HepG2 (cell line): ENCODE results near the gene CHKB. TPM values are rescaled to one million over a fixed set of nuclear protein-coding genes. Genes with fewer than 3 reads are reported as not detected.
A peak's percentile ranks its signal among the peaks of the same experiment; 100 is the strongest.

Experiments
- AGO2 ChIP-seq: fragments of 200-400 bp; formaldehyde crosslinking; optimal IDR thresholded peaks from 2 replicates; pipeline ENCODE3; 2017; ENCODE audit warnings: mild to moderate bottlenecking, low read depth, low read length, moderate library complexity
- KAT7 ChIP-seq: IDR thresholded peaks from 2 replicates; pipeline ENCODE4 v1.6.1; 2018; ENCODE audit warnings: borderline replicate concordance, missing compliant biosample characterization
- NCOA5 ChIP-seq: sonication (generic); formaldehyde crosslinking; IDR thresholded peaks from 2 replicates; pipeline ENCODE4 v1.4.0; 2020; ENCODE audit warnings: missing genetic modification reagents
- NR2C2 ChIP-seq: sonication (generic); formaldehyde crosslinking; IDR thresholded peaks from 2 replicates; pipeline ENCODE4 v1.4.0; 2020; ENCODE audit warnings: missing genetic modification reagents, mild to moderate bottlenecking, moderate library complexity, borderline replicate concordance
- POLR2AphosphoS2 ChIP-seq: IDR thresholded peaks from 2 replicates; pipeline ENCODE4 v1.6.1; 2011; ENCODE audit warnings: low read depth, low read length, improper control_type of control experiment
- TCF12 ChIP-seq, 2 experiments: fragments of 450-650 bp in 1 of 2; sonication (generic) in 1 of 2; formaldehyde crosslinking in 1 of 2; IDR thresholded peaks; 2 replicates each; pipeline versions ENCODE4 v1.6.1 to v1.8.0; 2017 to 2022; ENCODE audit warnings: antibody characterized with exemption in 1 of 2, mild to moderate bottlenecking in 1 of 2, missing genetic modification reagents in 1 of 2, moderate library complexity in 1 of 2
- ZBTB7A ChIP-seq: sonication (generic); formaldehyde crosslinking; IDR thresholded peaks from 2 replicates; pipeline ENCODE4 v1.8.0; 2022; ENCODE audit warnings: mild to moderate bottlenecking, missing genetic modification reagents
- ZFX ChIP-seq: sonication (generic); formaldehyde crosslinking; IDR thresholded peaks from 2 replicates; pipeline ENCODE4 v1.4.0; 2020; ENCODE audit warnings: mild to moderate bottlenecking, low read depth, missing genetic modification reagents, moderate library complexity
- ZNF143 ChIP-seq: sonication (generic); formaldehyde crosslinking; IDR thresholded peaks from 2 replicates; pipeline ENCODE4 v1.4.0; 2020; ENCODE audit warnings: missing genetic modification reagents
- ZNF207 ChIP-seq: fragments of 450-650 bp; IDR thresholded peaks from 2 replicates; pipeline ENCODE4 v1.6.1; 2016; ENCODE audit warnings: antibody characterized with exemption, borderline replicate concordance
- ZNF350 ChIP-seq: sonication (generic); formaldehyde crosslinking; IDR thresholded peaks from 2 replicates; pipeline ENCODE4 v1.4.0; 2020; ENCODE audit warnings: mild to moderate bottlenecking, low read depth, missing genetic modification reagents, borderline replicate concordance
- ZNF451 ChIP-seq: sonication (generic); formaldehyde crosslinking; IDR thresholded peaks from 2 replicates; pipeline ENCODE4 v1.5.0; 2020; ENCODE audit warnings: mild to moderate bottlenecking, missing genetic modification reagents
- ZNF563 ChIP-seq: sonication (generic); formaldehyde crosslinking; IDR thresholded peaks from 2 replicates; pipeline ENCODE4 v1.8.0; 2022; ENCODE audit warnings: mild to moderate bottlenecking, moderate library complexity, missing genetic modification reagents
- ZNF572 ChIP-seq: sonication (generic); formaldehyde crosslinking; IDR thresholded peaks from 2 replicates; pipeline ENCODE4 v1.5.1; 2020; ENCODE audit warnings: mild to moderate bottlenecking, missing genetic modification reagents
- ZNF773 ChIP-seq: sonication (generic); formaldehyde crosslinking; IDR thresholded peaks from 2 replicates; pipeline ENCODE4 v1.4.0; 2020; ENCODE audit warnings: missing genetic modification reagents, borderline replicate concordance
- polyA plus RNA-seq, 8 experiments: library from polyadenylated mRNA; depleted of rRNA in 3 of 8; stranded (reverse) in 7 of 8; unstranded in 1 of 8; fragments of >200 nt; fragmentation: Illumina TruSeq in 4 of 8; extraction: Trizol in 4 of 8; gene quantifications; 2 replicates each; pipeline versions ENCODE4 v1.2.1 to v1.2.3, GENCODE V29; 2011 to 2016; ENCODE audit warnings: low read depth in 4 of 8, missing spikeins in 1 of 8, mixed read lengths in 1 of 8; ENCODE audit not compliant: insufficient read depth in 1 of 8
- total RNA-seq, 5 experiments: library from RNA; depleted of rRNA; stranded (reverse); fragments of >200 nt; fragmentation: Illumina TruSeq; extraction: Trizol; gene quantifications; 2 replicates each; pipeline ENCODE4 v1.2.3, GENCODE V29; 2016; ENCODE audit warnings: low read depth in 1 of 5
- TF ChIP-seq, protein P1 (sequence below): sonication (generic); formaldehyde crosslinking; IDR thresholded peaks from 2 replicates; pipeline ENCODE4 v1.4.0; 2020; ENCODE audit warnings: missing genetic modification reagents, mild to moderate bottlenecking, borderline replicate concordance
- TF ChIP-seq, protein P2 (sequence below): sonication (generic); formaldehyde crosslinking; IDR thresholded peaks from 2 replicates; pipeline ENCODE4 v1.5.0; 2020; ENCODE audit warnings: missing genetic modification reagents
- TF ChIP-seq, protein P3 (sequence below): sonication (generic); formaldehyde crosslinking; IDR thresholded peaks from 2 replicates; pipeline ENCODE4 v1.4.0; 2020; ENCODE audit warnings: missing genetic modification reagents
- TF ChIP-seq, protein P4 (sequence below): sonication (generic); formaldehyde crosslinking; conservative IDR thresholded peaks from 2 replicates; pipeline ENCODE4 v1.4.0; 2020; ENCODE audit warnings: mild to moderate bottlenecking, missing genetic modification reagents, moderate library complexity

Gene CHKB
- total and polyA plus RNA-seq, 2 of the 13 experiments (the other 11 are each of a cell fraction or from before 2014, with no cell fraction given), result 24.5 to 42.7 TPM

DNA sequence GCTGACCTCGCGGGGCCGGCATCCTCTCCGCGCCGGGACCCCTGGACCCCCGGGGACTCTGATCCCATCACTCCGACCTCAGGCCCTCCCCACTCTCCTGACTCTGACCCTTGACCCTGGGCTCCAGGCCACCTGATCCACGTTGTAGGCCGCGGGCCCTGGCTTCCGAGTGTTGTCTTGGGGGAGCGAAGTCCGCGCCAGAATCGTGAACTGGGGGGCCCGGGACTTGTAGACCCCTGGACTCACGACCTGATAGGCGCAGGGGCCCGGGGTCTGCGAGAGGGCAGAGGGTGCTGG is 52.1 kb downstream of the CHKB start (continued):
- TF ChIP-seq, protein P1, sequence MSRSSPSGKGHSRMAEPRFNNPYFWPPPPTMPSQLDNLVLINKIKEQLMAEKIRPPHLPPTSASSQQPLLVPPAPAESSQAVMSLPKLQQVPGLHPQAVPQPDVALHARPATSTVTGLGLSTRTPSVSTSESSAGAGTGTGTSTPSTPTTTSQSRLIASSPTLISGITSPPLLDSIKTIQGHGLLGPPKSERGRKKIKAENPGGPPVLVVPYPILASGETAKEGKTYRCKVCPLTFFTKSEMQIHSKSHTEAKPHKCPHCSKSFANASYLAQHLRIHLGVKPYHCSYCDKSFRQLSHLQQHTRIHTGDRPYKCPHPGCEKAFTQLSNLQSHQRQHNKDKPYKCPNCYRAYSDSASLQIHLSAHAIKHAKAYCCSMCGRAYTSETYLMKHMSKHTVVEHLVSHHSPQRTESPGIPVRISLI, result no peak
- TF ChIP-seq ZNF350 (CRISPR knock-in tag), result peak; percentile 72; the same call in 1 of the 2 replicates
- TF ChIP-seq ZNF451, result 0 out of 2 replicates have a peak, but pooled peaks have one; percentile 12
- TF ChIP-seq, protein P2, sequence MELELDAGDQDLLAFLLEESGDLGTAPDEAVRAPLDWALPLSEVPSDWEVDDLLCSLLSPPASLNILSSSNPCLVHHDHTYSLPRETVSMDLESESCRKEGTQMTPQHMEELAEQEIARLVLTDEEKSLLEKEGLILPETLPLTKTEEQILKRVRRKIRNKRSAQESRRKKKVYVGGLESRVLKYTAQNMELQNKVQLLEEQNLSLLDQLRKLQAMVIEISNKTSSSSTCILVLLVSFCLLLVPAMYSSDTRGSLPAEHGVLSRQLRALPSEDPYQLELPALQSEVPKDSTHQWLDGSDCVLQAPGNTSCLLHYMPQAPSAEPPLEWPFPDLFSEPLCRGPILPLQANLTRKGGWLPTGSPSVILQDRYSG (CRISPR knock-in tag), result peak; percentile 8; the same call in 1 of the 2 replicates
- no peak for TF ChIP-seq TCF12 (IDR thresholded peaks at IDR 0.05)
- TF ChIP-seq TCF12 (CRISPR knock-in tag; IDR thresholded peaks at IDR 0.05), result 0 out of 2 replicates have a peak, but pooled peaks have one; percentile 81
- peak; percentile 87 for TF ChIP-seq AGO2
- no peak for TF ChIP-seq POLR2AphosphoS2
- TF ChIP-seq NCOA5, result 0 out of 2 replicates have a peak, but pooled peaks have one; percentile 52
- TF ChIP-seq ZBTB7A (CRISPR knock-in tag), result peak; percentile 21
- TF ChIP-seq KAT7 (CRISPR knock-in tag), result no peak
- TF ChIP-seq ZNF563, result peak; percentile 34; the same call in 1 of the 2 replicates
- TF ChIP-seq ZFX (CRISPR knock-in tag), result peak; percentile 92
- TF ChIP-seq, protein P3, sequence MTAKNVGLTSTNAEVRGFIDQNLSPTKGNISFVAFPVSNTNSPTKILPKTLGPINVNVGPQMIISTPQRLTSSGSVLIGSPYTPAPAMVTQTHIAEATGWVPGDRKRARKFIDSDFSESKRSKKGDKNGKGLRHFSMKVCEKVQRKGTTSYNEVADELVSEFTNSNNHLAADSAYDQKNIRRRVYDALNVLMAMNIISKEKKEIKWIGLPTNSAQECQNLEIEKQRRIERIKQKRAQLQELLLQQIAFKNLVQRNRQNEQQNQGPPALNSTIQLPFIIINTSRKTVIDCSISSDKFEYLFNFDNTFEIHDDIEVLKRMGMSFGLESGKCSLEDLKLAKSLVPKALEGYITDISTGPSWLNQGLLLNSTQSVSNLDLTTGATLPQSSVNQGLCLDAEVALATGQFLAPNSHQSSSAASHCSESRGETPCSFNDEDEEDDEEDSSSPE (CRISPR knock-in tag), result peak; percentile 43; the same call in 1 of the 2 replicates
- TF ChIP-seq ZNF773 (CRISPR knock-in tag), result no peak
- TF ChIP-seq NR2C2 (CRISPR knock-in tag), result peak; percentile 95
- TF ChIP-seq, protein P4, sequence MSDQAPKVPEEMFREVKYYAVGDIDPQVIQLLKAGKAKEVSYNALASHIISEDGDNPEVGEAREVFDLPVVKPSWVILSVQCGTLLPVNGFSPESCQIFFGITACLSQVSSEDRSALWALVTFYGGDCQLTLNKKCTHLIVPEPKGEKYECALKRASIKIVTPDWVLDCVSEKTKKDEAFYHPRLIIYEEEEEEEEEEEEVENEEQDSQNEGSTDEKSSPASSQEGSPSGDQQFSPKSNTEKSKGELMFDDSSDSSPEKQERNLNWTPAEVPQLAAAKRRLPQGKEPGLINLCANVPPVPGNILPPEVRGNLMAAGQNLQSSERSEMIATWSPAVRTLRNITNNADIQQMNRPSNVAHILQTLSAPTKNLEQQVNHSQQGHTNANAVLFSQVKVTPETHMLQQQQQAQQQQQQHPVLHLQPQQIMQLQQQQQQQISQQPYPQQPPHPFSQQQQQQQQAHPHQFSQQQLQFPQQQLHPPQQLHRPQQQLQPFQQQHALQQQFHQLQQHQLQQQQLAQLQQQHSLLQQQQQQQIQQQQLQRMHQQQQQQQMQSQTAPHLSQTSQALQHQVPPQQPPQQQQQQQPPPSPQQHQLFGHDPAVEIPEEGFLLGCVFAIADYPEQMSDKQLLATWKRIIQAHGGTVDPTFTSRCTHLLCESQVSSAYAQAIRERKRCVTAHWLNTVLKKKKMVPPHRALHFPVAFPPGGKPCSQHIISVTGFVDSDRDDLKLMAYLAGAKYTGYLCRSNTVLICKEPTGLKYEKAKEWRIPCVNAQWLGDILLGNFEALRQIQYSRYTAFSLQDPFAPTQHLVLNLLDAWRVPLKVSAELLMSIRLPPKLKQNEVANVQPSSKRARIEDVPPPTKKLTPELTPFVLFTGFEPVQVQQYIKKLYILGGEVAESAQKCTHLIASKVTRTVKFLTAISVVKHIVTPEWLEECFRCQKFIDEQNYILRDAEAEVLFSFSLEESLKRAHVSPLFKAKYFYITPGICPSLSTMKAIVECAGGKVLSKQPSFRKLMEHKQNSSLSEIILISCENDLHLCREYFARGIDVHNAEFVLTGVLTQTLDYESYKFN (CRISPR knock-in tag), result peak; percentile 78
- TF ChIP-seq ZNF143 (CRISPR knock-in tag), result 0 out of 2 replicates have a peak, but pooled peaks have one; percentile 9
- no peak for TF ChIP-seq ZNF207
- 0 out of 2 replicates have a peak, but pooled peaks have one; percentile 37 for TF ChIP-seq ZNF572 (CRISPR knock-in tag)
